ENCODE measurements around the gene SPATA31D4.
"Not testable (repeated sequence)": the region's sequence is repeated elsewhere in the genome, so short reads cannot be mapped to it uniquely, and the experiment has no call there.

SPATA31D4 gene

GRCh38 chr9:81918507-81918906, 9.7 kb upstream of the SPATA31D4 start:
- not testable (repeated sequence) for H3K9me3 Mint-ChIP-seq; H3K4me1 Mint-ChIP-seq (ENCODE audit: low read depth); H3K36me3 Mint-ChIP-seq (ENCODE audit: low read depth); H3K27ac Mint-ChIP-seq; H3K4me3 Mint-ChIP-seq; H3K27me3 Mint-ChIP-seq; DNase-seq

GRCh38 chr9:81930147-81930546, 1.9 kb downstream of the SPATA31D4 start:
- not testable (repeated sequence) for H3K4me3 Mint-ChIP-seq; H3K36me3 Mint-ChIP-seq (ENCODE audit: low read depth)

GRCh38 chr9:81933547-81933946, 5.3 kb downstream of the SPATA31D4 start:
- DNase-seq; H3K27me3 Mint-ChIP-seq; H3K27ac Mint-ChIP-seq; H3K4me1 Mint-ChIP-seq (ENCODE audit: low read depth); H3K4me3 Mint-ChIP-seq; H3K36me3 Mint-ChIP-seq (ENCODE audit: low read depth); H3K9me3 Mint-ChIP-seq: not testable (repeated sequence)

More at GRCh38 chr9:81930147-81930546, 1.9 kb downstream of the SPATA31D4 start:
- DNase-seq; H3K27ac Mint-ChIP-seq; H3K27me3 Mint-ChIP-seq; H3K9me3 Mint-ChIP-seq; H3K4me1 Mint-ChIP-seq (ENCODE audit: low read depth): not testable (repeated sequence)

- DNase-seq; H3K36me3 Mint-ChIP-seq (ENCODE audit: low read depth); H3K4me1 Mint-ChIP-seq (ENCODE audit: low read depth); H3K27me3 Mint-ChIP-seq; H3K9me3 Mint-ChIP-seq; H3K27ac Mint-ChIP-seq; H3K4me3 Mint-ChIP-seq: not testable (repeated sequence)
Measured at GRCh38 chr9:81943393-81943792, 15.2 kb downstream of the SPATA31D4 start, which contains the start of gene SPATA31D3. Gene SPATA31D3 (plus strand): TSS chr9:81943500. CDS start chr9:81943586, 86 bp downstream.

- DNase-seq; H3K9me3 Mint-ChIP-seq; H3K27me3 Mint-ChIP-seq; H3K27ac Mint-ChIP-seq; H3K4me3 Mint-ChIP-seq; H3K36me3 Mint-ChIP-seq (ENCODE audit: low read depth); H3K4me1 Mint-ChIP-seq (ENCODE audit: low read depth): not testable (repeated sequence)
Measured at GRCh38 chr9:81948650-81949049, 20.4 kb downstream of the SPATA31D4 start.

- no peaks in the 10 kb centered on the region for H3K4me1 Mint-ChIP-seq (ENCODE audit: low read depth)
- H3K36me3 Mint-ChIP-seq (ENCODE audit: low read depth): no peaks in the 10 kb centered on the region
- peaks cover 26% of the 10 kb centered on the region for H3K9me3 Mint-ChIP-seq
- H3K27me3 Mint-ChIP-seq: no peaks in the 10 kb centered on the region
- no peak overlapping the region for H3K4me3 Mint-ChIP-seq
- DNase-seq: no peak
- no peak overlapping the region for H3K27ac Mint-ChIP-seq
Measured at GRCh38 chr9:81953096-81953495, 24.9 kb downstream of the SPATA31D4 start.

GRCh38 chr9:81955625-81956024, 27.4 kb downstream of the SPATA31D4 start:
- DNase-seq: no peak
- Mint-ChIP-seq H3K4me3 (no peak overlapping the region), H3K27me3 (no peaks in the 10 kb centered on the region), H3K4me1 (ENCODE audit: low read depth) (no peaks in the 10 kb centered on the region), H3K9me3 (peaks cover 29% of the 10 kb centered on the region), H3K27ac (no peak overlapping the region), H3K36me3 (ENCODE audit: low read depth) (no peaks in the 10 kb centered on the region)

- no peaks in the 10 kb centered on the region for H3K4me1 Mint-ChIP-seq (ENCODE audit: low read depth)
- no peaks in the 10 kb centered on the region for H3K9me3 Mint-ChIP-seq
- H3K36me3 Mint-ChIP-seq (ENCODE audit: low read depth): no peaks in the 10 kb centered on the region
- H3K27me3 Mint-ChIP-seq: no peaks in the 10 kb centered on the region
- no peak overlapping the region for H3K27ac Mint-ChIP-seq
- H3K4me3 Mint-ChIP-seq: no peak overlapping the region
- DNase-seq: no peak
Measured at GRCh38 chr9:81964218-81965171, 36.3 kb downstream of the SPATA31D4 start.

GRCh38 chr9:81968026-81968425, 39.8 kb downstream of the SPATA31D4 start:
- H3K27me3 Mint-ChIP-seq: no peaks in the 10 kb centered on the region
- no peak overlapping the region for H3K4me3 Mint-ChIP-seq
- H3K4me1 Mint-ChIP-seq (ENCODE audit: low read depth): no peaks in the 10 kb centered on the region
- no peaks in the 10 kb centered on the region for H3K36me3 Mint-ChIP-seq (ENCODE audit: low read depth)
- no peak for DNase-seq
- H3K9me3 Mint-ChIP-seq: peaks cover 3% of the 10 kb centered on the region
- no peak overlapping the region for H3K27ac Mint-ChIP-seq

GRCh38 chr9:81969971-81970370, 41.7 kb downstream of the SPATA31D4 start:
- H3K4me3 Mint-ChIP-seq: no peak overlapping the region
- no peak for DNase-seq
- no peaks in the 10 kb centered on the region for H3K4me1 Mint-ChIP-seq (ENCODE audit: low read depth)
- H3K27me3 Mint-ChIP-seq: no peaks in the 10 kb centered on the region
- H3K27ac Mint-ChIP-seq: no peak overlapping the region
- H3K36me3 Mint-ChIP-seq (ENCODE audit: low read depth): no peaks in the 10 kb centered on the region
- H3K9me3 Mint-ChIP-seq: peaks cover 6% of the 10 kb centered on the region

GRCh38 chr9:81971727-81972126, 43.5 kb downstream of the SPATA31D4 start:
- Mint-ChIP-seq H3K36me3 (ENCODE audit: low read depth) (no peaks in the 10 kb centered on the region), H3K4me3 (no peak overlapping the region), H3K27ac (no peak overlapping the region), H3K9me3 (peaks cover 8% of the 10 kb centered on the region), H3K4me1 (ENCODE audit: low read depth) (no peaks in the 10 kb centered on the region), H3K27me3 (no peaks in the 10 kb centered on the region)
- DNase-seq: no peak

GRCh38 chr9:81974764-81975163, 46.5 kb downstream of the SPATA31D4 start:
- Mint-ChIP-seq H3K27me3 (no peaks in the 10 kb centered on the region), H3K36me3 (ENCODE audit: low read depth) (no peaks in the 10 kb centered on the region), H3K4me3 (no peak overlapping the region), H3K9me3 (peaks cover 8% of the 10 kb centered on the region), H3K27ac (no peak overlapping the region), H3K4me1 (ENCODE audit: low read depth) (no peaks in the 10 kb centered on the region)
- DNase-seq: no peak

- Mint-ChIP-seq H3K36me3 (ENCODE audit: low read depth) (no peaks in the 10 kb centered on the region), H3K9me3 (peaks cover 5% of the 10 kb centered on the region), H3K4me3 (no peak overlapping the region), H3K27me3 (no peaks in the 10 kb centered on the region), H3K4me1 (ENCODE audit: low read depth) (no peaks in the 10 kb centered on the region), H3K27ac (no peak overlapping the region)
- no peak for DNase-seq
Measured at GRCh38 chr9:81976351-81976750, 48.1 kb downstream of the SPATA31D4 start.

- Mint-ChIP-seq H3K27me3 (no peaks in the 10 kb centered on the region), H3K4me1 (ENCODE audit: low read depth) (no peaks in the 10 kb centered on the region), H3K9me3 (peaks cover 5% of the 10 kb centered on the region), H3K36me3 (ENCODE audit: low read depth) (no peaks in the 10 kb centered on the region), H3K27ac (no peak overlapping the region), H3K4me3 (no peak overlapping the region)
- DNase-seq: no peak
Measured at GRCh38 chr9:81979196-81979595, 51.0 kb downstream of the SPATA31D4 start.

- H3K4me1 Mint-ChIP-seq (ENCODE audit: low read depth): no peaks in the 10 kb centered on the region
- H3K27ac Mint-ChIP-seq: no peak overlapping the region
- DNase-seq: no peak
- peaks cover 2% of the 10 kb centered on the region for H3K9me3 Mint-ChIP-seq
- no peaks in the 10 kb centered on the region for H3K36me3 Mint-ChIP-seq (ENCODE audit: low read depth)
- no peak overlapping the region for H3K4me3 Mint-ChIP-seq
- H3K27me3 Mint-ChIP-seq: no peaks in the 10 kb centered on the region
Measured at GRCh38 chr9:81980568-81980967, 52.3 kb downstream of the SPATA31D4 start.
